Activated naive CD4-positive, alpha-beta T cell treated with anti-CD3 and anti-CD28 coated beads, Interleukin-2, amount 10 ng/mL, durations not matched to agents 7 days and 5 days (primary cell): ENCODE measurements around the gene TGFBR3.

Source experiments
- CTCF ChIA-PET: fragments of 350-600 bp; sonication (Branson Sonifier 250); formaldehyde crosslinking; loops from one replicate; lab custom pipeline; 2021; ENCODE audit warnings: antibody characterized with exemption; lab: Charles Lee
- DNase-seq: peaks from one replicate; pipeline ENCODE4 v3.0.0-alpha.2; 2020
- H3K27ac Mint-ChIP-seq: one replicate; pipeline ENCODE4 v1.8.0; 2021; ENCODE audit warnings: mild to moderate bottlenecking, moderate library complexity, mixed read lengths
- H3K27me3 Mint-ChIP-seq: one replicate; pipeline ENCODE4 v1.8.0; 2021; ENCODE audit warnings: mild to moderate bottlenecking, mixed read lengths
- H3K36me3 Mint-ChIP-seq: one replicate; pipeline ENCODE4 v1.8.0; 2021; ENCODE audit warnings: mixed read lengths
- H3K4me1 Mint-ChIP-seq: one replicate; pipeline ENCODE4 v1.8.0; 2021; ENCODE audit warnings: mixed read lengths
- H3K4me3 Mint-ChIP-seq: one replicate; pipeline ENCODE4 v1.8.0; 2021; ENCODE audit warnings: mild to moderate bottlenecking, moderate library complexity, mixed read lengths
- H3K9me3 Mint-ChIP-seq: one replicate; pipeline ENCODE4 v1.8.0; 2021; ENCODE audit warnings: mixed read lengths

Gene TGFBR3

GRCh38 chr1:91730801-91731732, 154.9 kb downstream of the TGFBR3 start:
- Mint-ChIP-seq H3K27me3 (peaks cover 3% of the 10 kb centered on the region), H3K4me1 (peaks cover 37% of the 10 kb centered on the region), H3K9me3 (no peaks in the 10 kb centered on the region), H3K4me3 (no peak overlapping the region), H3K36me3 (peaks cover 50% of the 10 kb centered on the region), H3K27ac (no peak overlapping the region)
- DNase-seq, result no peak
- CTCF ChIA-PET, result interaction anchor here (0.6 to 0.7 kb wide), 2 partner anchors 10 to 16 kb away, joined by 3 read pairs; no protein-coding TSS in a partner anchor

- peaks cover 60% of the 10 kb centered on the region for H3K36me3 Mint-ChIP-seq
- H3K27ac Mint-ChIP-seq, result no peak overlapping the region
- no peak overlapping the region for H3K4me3 Mint-ChIP-seq
- no peak for DNase-seq
- H3K9me3 Mint-ChIP-seq, result no peaks in the 10 kb centered on the region
- CTCF ChIA-PET, result no interaction called here
- peaks cover 3% of the 10 kb centered on the region for H3K27me3 Mint-ChIP-seq
- H3K4me1 Mint-ChIP-seq, result peaks cover 37% of the 10 kb centered on the region
These were observed 156.2 kb downstream of the TGFBR3 start for GRCh38 chr1:91729621-91730358.

GRCh38 chr1:91727763-91728162, 158.2 kb downstream of the TGFBR3 start:
- CTCF ChIA-PET, result interaction anchor here (1.0 kb wide), 1 partner anchor 8 kb away, joined by 3 read pairs; no protein-coding TSS in a partner anchor
- Mint-ChIP-seq H3K9me3 (no peaks in the 10 kb centered on the region), H3K4me1 (peaks cover 34% of the 10 kb centered on the region), H3K36me3 (peaks cover 53% of the 10 kb centered on the region), H3K4me3 (no peak overlapping the region), H3K27me3 (peaks cover 3% of the 10 kb centered on the region), H3K27ac (no peak overlapping the region)
- no peak for DNase-seq

- CTCF ChIA-PET, result no interaction called here
- H3K27me3 Mint-ChIP-seq, result no peaks in the 10 kb centered on the region
- H3K4me1 Mint-ChIP-seq, result peaks cover 19% of the 10 kb centered on the region
- H3K9me3 Mint-ChIP-seq, result no peaks in the 10 kb centered on the region
- no peak overlapping the region for H3K4me3 Mint-ChIP-seq
- peaks cover 47% of the 10 kb centered on the region for H3K36me3 Mint-ChIP-seq
- H3K27ac Mint-ChIP-seq, result no peak overlapping the region
- no peak for DNase-seq
These were observed 159.8 kb downstream of the TGFBR3 start for GRCh38 chr1:91725989-91726721.

- H3K4me1 Mint-ChIP-seq, result peaks cover 13% of the 10 kb centered on the region
- no peaks in the 10 kb centered on the region for H3K27me3 Mint-ChIP-seq
- CTCF ChIA-PET, result no interaction called here
- H3K27ac Mint-ChIP-seq, result no peak overlapping the region
- no peak overlapping the region for H3K4me3 Mint-ChIP-seq
- no peak for DNase-seq
- H3K9me3 Mint-ChIP-seq, result no peaks in the 10 kb centered on the region
- peaks cover 50% of the 10 kb centered on the region for H3K36me3 Mint-ChIP-seq
These were observed 160.3 kb downstream of the TGFBR3 start for GRCh38 chr1:91725618-91725988.

GRCh38 chr1:91724644-91725043, 161.3 kb downstream of the TGFBR3 start:
- Mint-ChIP-seq H3K36me3 (peaks cover 53% of the 10 kb centered on the region), H3K27ac (no peak overlapping the region)

GRCh38 chr1:91724231-91724630, 161.7 kb downstream of the TGFBR3 start:
- Mint-ChIP-seq H3K27ac (no peak overlapping the region), H3K4me1 (no peaks in the 10 kb centered on the region), H3K9me3 (no peaks in the 10 kb centered on the region), H3K27me3 (no peaks in the 10 kb centered on the region), H3K36me3 (peaks cover 55% of the 10 kb centered on the region), H3K4me3 (no peak overlapping the region)
- CTCF ChIA-PET, result no interaction called here
- no peak for DNase-seq

More at GRCh38 chr1:91724644-91725043, 161.3 kb downstream of the TGFBR3 start:
- no peak overlapping the region for H3K4me3 Mint-ChIP-seq
- no peaks in the 10 kb centered on the region for H3K9me3 Mint-ChIP-seq
- peaks cover 3% of the 10 kb centered on the region for H3K4me1 Mint-ChIP-seq
- no peak for DNase-seq
- CTCF ChIA-PET, result no interaction called here
- H3K27me3 Mint-ChIP-seq, result no peaks in the 10 kb centered on the region

- Mint-ChIP-seq H3K36me3 (peaks cover 50% of the 10 kb centered on the region), H3K4me1 (no peaks in the 10 kb centered on the region), H3K27me3 (no peaks in the 10 kb centered on the region), H3K4me3 (no peak overlapping the region), H3K9me3 (no peaks in the 10 kb centered on the region), H3K27ac (no peak overlapping the region)
- no peak for DNase-seq
- CTCF ChIA-PET, result interaction anchor here (0.8 kb wide), 1 partner anchor 166 kb away, joined by 3 read pairs; no protein-coding TSS in a partner anchor
These were observed 165.9 kb downstream of the TGFBR3 start for GRCh38 chr1:91720044-91720443.

- Mint-ChIP-seq H3K4me3 (no peak overlapping the region), H3K9me3 (no peaks in the 10 kb centered on the region), H3K27me3 (no peaks in the 10 kb centered on the region), H3K36me3 (peaks cover 50% of the 10 kb centered on the region), H3K27ac (no peak overlapping the region), H3K4me1 (no peaks in the 10 kb centered on the region)
- CTCF ChIA-PET, result no interaction called here
- no peak for DNase-seq
These were observed 167.1 kb downstream of the TGFBR3 start for GRCh38 chr1:91718877-91719276.

GRCh38 chr1:91718368-91718767, 167.6 kb downstream of the TGFBR3 start:
- H3K36me3 Mint-ChIP-seq, result peaks cover 50% of the 10 kb centered on the region
- H3K9me3 Mint-ChIP-seq, result no peaks in the 10 kb centered on the region
- no peak overlapping the region for H3K4me3 Mint-ChIP-seq
- H3K27ac Mint-ChIP-seq, result no peak overlapping the region
- CTCF ChIA-PET, result no interaction called here
- H3K27me3 Mint-ChIP-seq, result no peaks in the 10 kb centered on the region
- H3K4me1 Mint-ChIP-seq, result peaks cover 4% of the 10 kb centered on the region
- DNase-seq, result no peak

GRCh38 chr1:91717839-91718238, 168.1 kb downstream of the TGFBR3 start:
- H3K4me3 Mint-ChIP-seq, result no peak overlapping the region
- CTCF ChIA-PET, result no interaction called here
- DNase-seq, result no peak
- H3K27ac Mint-ChIP-seq, result no peak overlapping the region
- peaks cover 9% of the 10 kb centered on the region for H3K4me1 Mint-ChIP-seq
- peaks cover 53% of the 10 kb centered on the region for H3K36me3 Mint-ChIP-seq
- no peaks in the 10 kb centered on the region for H3K27me3 Mint-ChIP-seq
- no peaks in the 10 kb centered on the region for H3K9me3 Mint-ChIP-seq

GRCh38 chr1:91716339-91716738, 169.6 kb downstream of the TGFBR3 start:
- Mint-ChIP-seq H3K27me3 (no peaks in the 10 kb centered on the region), H3K4me3 (no peak overlapping the region), H3K36me3 (peaks cover 61% of the 10 kb centered on the region), H3K27ac (no peak overlapping the region), H3K9me3 (no peaks in the 10 kb centered on the region), H3K4me1 (peaks cover 24% of the 10 kb centered on the region)
- no peak for DNase-seq
- CTCF ChIA-PET, result interaction anchor here (1.3 kb wide), 1 partner anchor 204 kb away, joined by 4 read pairs; no protein-coding TSS in a partner anchor

- peaks cover 65% of the 10 kb centered on the region for H3K36me3 Mint-ChIP-seq
- H3K4me3 Mint-ChIP-seq, result no peak overlapping the region
- CTCF ChIA-PET, result interaction anchor here (0.7 to 1.3 kb wide), 2 partner anchors 203 to 1802 kb away, joined by 3 to 4 read pairs; no protein-coding TSS in a partner anchor
- DNase-seq, result no peak
- H3K27me3 Mint-ChIP-seq, result no peaks in the 10 kb centered on the region
- no peaks in the 10 kb centered on the region for H3K9me3 Mint-ChIP-seq
- H3K27ac Mint-ChIP-seq, result no peak overlapping the region
- peaks cover 24% of the 10 kb centered on the region for H3K4me1 Mint-ChIP-seq
These were observed 170.4 kb downstream of the TGFBR3 start for GRCh38 chr1:91715416-91716000.
